ENCODE measurements around the gene YEATS2.

GRCh38 chr3:183650554-183650953 lies 47.0 kb upstream of the YEATS2 start:
- no peak for TF ChIP-seq CTCF (IDR thresholded peaks at IDR 0.05)
- no peak for TF ChIP-seq POLR2A (IDR thresholded peaks at IDR 0.05)
- no peak for TF ChIP-seq EP300 (IDR thresholded peaks at IDR 0.05)
- no peak for TF ChIP-seq POLR2AphosphoS5 (IDR thresholded peaks at IDR 0.05)

All from stomach (tissue), 4 donors.